AG04450 (cell line): ENCODE results near the gene MCC. TPM values are rescaled to one million over a fixed set of nuclear protein-coding genes. Genes with fewer than 3 reads are reported as not detected.

Experiments
- CTCF ChIA-PET: fragments of 300-600, 350-600 bp; formaldehyde crosslinking; extraction: SDS; loops from one replicate; lab custom pipeline; 2022; ENCODE audit warnings: antibody characterized with exemption, inconsistent platforms; lab: Charles Lee
- POLR2A ChIA-PET: fragments of 350-600 bp; formaldehyde crosslinking; extraction: SDS; loops from one replicate; lab custom pipeline; 2021; ENCODE audit warnings: antibody characterized with exemption, inconsistent platforms; lab: Yijun Ruan, JAX
- DNase-seq: peaks from one replicate; pipeline ENCODE4 v3.0.0-alpha.2; 2011; ENCODE audit warnings: low read depth, low spot score
- H3K27ac ChIP-seq: one replicate; pipeline ENCODE4 v1.5.1; 2012; ENCODE audit warnings: low read depth, low read length, control low read depth
- H3K27me3 ChIP-seq: one replicate; pipeline ENCODE4 v1.6.0; 2012; ENCODE audit warnings: low read length; ENCODE audit not compliant: control insufficient read depth, insufficient read depth
- H3K4me3 ChIP-seq: 2 replicates; pipeline ENCODE4 v1.5.1; 2011; ENCODE audit warnings: mild to moderate bottlenecking, low read depth, low read length, control low read depth
- H3K9me3 ChIP-seq: 2 replicates; pipeline ENCODE4 v1.5.1; 2012; ENCODE audit warnings: low read length; ENCODE audit not compliant: control insufficient read depth, insufficient read depth
- polyA plus RNA-seq: library from polyadenylated mRNA; depleted of rRNA; stranded (reverse); fragments of >200 nt; gene quantifications from 2 replicates; pipeline ENCODE4 v1.2.3, GENCODE V29; 2011
- TF ChIP-seq, protein P1 (sequence below): IDR thresholded peaks from 2 replicates; pipeline ENCODE4 v1.5.1; 2011; ENCODE audit warnings: low read depth, low read length, control low read depth, inconsistent platforms

Gene MCC
- polyA plus RNA-seq, 1 experiment = 17.5 TPM

DNA sequence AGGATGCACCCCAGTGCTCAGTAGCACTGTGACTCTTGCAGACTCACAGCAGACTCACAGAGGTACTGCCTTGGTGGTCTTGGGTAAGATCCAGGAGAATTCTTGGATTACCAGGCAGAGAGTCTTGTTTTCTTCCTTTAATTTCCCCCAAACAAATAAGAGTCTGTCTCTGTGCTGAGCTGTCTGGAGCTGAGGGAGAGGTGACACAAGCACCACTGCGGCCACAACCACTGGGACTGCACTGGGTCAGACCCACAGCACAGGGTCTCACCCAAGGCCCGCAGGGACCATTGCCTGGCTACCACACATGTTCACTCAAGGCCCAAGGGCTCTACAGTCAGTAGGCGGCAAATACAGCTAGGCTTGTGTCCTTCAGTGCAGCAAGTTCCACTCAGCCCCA is 13.8 kb upstream of the MCC start:
- Histone ChIP-seq H3K4me3 (no peak overlapping the region), H3K9me3 (no peaks in the 10 kb centered on the region), H3K27me3 (no peaks in the 10 kb centered on the region), H3K27ac (no peak overlapping the region)
- DNase-seq = no peak
- TF ChIP-seq, protein P1, sequence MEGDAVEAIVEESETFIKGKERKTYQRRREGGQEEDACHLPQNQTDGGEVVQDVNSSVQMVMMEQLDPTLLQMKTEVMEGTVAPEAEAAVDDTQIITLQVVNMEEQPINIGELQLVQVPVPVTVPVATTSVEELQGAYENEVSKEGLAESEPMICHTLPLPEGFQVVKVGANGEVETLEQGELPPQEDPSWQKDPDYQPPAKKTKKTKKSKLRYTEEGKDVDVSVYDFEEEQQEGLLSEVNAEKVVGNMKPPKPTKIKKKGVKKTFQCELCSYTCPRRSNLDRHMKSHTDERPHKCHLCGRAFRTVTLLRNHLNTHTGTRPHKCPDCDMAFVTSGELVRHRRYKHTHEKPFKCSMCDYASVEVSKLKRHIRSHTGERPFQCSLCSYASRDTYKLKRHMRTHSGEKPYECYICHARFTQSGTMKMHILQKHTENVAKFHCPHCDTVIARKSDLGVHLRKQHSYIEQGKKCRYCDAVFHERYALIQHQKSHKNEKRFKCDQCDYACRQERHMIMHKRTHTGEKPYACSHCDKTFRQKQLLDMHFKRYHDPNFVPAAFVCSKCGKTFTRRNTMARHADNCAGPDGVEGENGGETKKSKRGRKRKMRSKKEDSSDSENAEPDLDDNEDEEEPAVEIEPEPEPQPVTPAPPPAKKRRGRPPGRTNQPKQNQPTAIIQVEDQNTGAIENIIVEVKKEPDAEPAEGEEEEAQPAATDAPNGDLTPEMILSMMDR = no peak
- CTCF ChIA-PET = interaction anchor here (3.8 kb wide), 1 partner anchor 9 kb away, joined by 8 read pairs; no protein-coding TSS in a partner anchor
- POLR2A ChIA-PET = no interaction called here

DNA sequence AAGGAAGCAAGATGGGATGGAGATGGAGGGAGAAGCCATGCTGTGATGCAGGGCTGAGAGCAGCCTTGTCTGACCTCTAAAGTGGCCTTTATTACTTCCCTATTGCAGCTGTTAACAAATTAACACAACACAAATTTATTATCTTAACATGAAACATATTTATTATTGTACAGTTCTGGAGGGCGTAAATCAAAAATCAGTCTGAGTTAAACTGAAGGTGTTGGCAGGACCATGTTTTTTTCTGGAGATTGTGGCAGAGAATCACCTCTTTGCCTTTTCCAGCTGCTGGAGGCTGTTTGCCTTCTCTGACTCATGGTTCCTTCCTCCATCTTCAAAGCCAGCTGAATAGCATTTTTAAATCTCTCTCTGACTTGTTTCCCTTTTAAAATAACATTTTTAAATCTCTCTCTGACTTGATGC is 7.2 kb upstream of the MCC start:
- Histone ChIP-seq H3K27ac (no peak overlapping the region), H3K4me3 (no peak overlapping the region), H3K9me3 (peaks cover 7% of the 10 kb centered on the region), H3K27me3 (no peaks in the 10 kb centered on the region)
- TF ChIP-seq, protein P1 = no peak
- ChIA-PET CTCF (no interaction called here), POLR2A (no interaction called here)
- DNase-seq = no peak

DNA sequence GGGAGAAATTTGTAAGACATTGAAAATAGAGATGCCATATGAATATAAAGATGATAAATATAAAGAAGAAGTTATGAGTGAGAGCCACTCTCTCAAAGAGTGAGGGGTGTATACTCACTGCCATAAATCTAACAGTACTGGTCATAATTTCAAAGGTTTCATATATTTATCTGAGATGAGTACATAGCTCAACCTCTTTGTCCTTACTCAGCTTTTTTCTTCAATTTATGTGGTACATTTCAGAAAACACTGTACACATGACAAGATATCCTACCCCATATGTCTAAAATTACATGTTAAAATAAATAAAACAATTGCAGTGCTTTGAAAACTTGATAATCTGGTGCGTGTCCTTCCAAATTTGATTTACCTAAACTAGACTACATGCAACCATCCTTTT is 5.2 kb upstream of the MCC start:
- Histone ChIP-seq H3K27ac (no peak overlapping the region), H3K9me3 (peaks cover 9% of the 10 kb centered on the region), H3K4me3 (no peak overlapping the region), H3K27me3 (no peaks in the 10 kb centered on the region)
- POLR2A ChIA-PET = no interaction called here
- no peak for DNase-seq
- TF ChIP-seq, protein P1 = no peak
- CTCF ChIA-PET = interaction anchor here (1.0 kb wide), 1 partner anchor 114 kb away, joined by 3 read pairs; no protein-coding TSS in a partner anchor

DNA sequence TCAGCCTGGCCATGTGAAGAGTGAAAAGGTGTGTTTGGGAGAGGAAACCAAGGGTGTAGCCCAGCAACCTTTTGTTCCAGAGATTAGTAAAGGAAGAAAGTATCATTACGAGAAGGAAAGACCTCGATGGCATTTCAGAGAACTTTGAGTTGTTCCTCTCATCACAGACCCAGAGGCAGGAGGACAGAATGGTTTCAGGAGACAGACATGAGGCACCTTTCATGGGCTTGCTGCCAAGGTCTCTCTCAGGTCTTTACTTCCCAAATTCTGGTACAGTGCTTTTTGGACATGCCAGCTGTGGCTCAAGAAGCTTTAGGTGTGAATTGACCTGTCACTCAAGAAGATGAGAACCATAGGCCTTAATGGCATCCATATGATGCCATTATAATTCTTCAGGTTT is 2.8 kb upstream of the MCC start:
- TF ChIP-seq, protein P1 = no peak
- H3K27ac ChIP-seq = no peak overlapping the region
- POLR2A ChIA-PET = no interaction called here
- no peak overlapping the region for H3K4me3 ChIP-seq
- peaks cover 9% of the 10 kb centered on the region for H3K9me3 ChIP-seq
- no peaks in the 10 kb centered on the region for H3K27me3 ChIP-seq
- DNase-seq = no peak
- CTCF ChIA-PET = interaction anchor here (1.6 kb wide), 1 partner anchor 495 kb away, joined by 4 read pairs; no protein-coding TSS in a partner anchor

DNA sequence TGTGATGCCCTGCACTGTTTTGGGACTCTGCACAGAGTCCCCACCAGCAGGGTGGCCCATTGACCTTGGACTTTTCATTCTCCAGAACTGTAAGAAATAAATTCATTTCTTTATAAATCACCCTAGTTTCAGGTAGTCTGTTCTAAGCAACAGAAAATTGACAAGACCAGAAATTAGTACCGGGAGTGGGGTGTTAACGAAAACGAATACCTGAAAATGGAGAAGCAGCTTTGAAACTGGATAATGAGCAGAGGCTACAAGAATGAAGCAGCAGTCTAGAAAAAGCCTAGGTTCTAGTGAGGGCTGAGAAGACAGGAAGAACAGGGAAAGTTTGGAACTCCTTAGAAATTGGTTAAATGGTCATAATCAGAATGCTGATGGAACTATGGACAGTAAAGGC is 2.1 kb upstream of the MCC start:
- Histone ChIP-seq H3K27me3 (no peaks in the 10 kb centered on the region), H3K4me3 (no peak overlapping the region), H3K27ac (no peak overlapping the region), H3K9me3 (peaks cover 9% of the 10 kb centered on the region)
- DNase-seq = no peak
- CTCF ChIA-PET = interaction anchor here (1.0 to 1.6 kb wide), 2 partner anchors 21 to 494 kb away, joined by 4 read pairs; no protein-coding TSS in a partner anchor
- TF ChIP-seq, protein P1 = no peak
- POLR2A ChIA-PET = no interaction called here
